C1 segment of cervical spinal cord (tissue), 14 donors: ENCODE measurements around the gene ALKBH2.
"Not testable (repeated sequence)": the region's sequence is repeated elsewhere in the genome, so short reads cannot be mapped to it uniquely, and the experiment has no call there.

Experiments used
- DNase-seq, 14 donors: peaks; one replicate each; lab custom pipeline; 2025; lab: John Stamatoyannopoulos, UW

The ALKBH2 gene

DNA sequence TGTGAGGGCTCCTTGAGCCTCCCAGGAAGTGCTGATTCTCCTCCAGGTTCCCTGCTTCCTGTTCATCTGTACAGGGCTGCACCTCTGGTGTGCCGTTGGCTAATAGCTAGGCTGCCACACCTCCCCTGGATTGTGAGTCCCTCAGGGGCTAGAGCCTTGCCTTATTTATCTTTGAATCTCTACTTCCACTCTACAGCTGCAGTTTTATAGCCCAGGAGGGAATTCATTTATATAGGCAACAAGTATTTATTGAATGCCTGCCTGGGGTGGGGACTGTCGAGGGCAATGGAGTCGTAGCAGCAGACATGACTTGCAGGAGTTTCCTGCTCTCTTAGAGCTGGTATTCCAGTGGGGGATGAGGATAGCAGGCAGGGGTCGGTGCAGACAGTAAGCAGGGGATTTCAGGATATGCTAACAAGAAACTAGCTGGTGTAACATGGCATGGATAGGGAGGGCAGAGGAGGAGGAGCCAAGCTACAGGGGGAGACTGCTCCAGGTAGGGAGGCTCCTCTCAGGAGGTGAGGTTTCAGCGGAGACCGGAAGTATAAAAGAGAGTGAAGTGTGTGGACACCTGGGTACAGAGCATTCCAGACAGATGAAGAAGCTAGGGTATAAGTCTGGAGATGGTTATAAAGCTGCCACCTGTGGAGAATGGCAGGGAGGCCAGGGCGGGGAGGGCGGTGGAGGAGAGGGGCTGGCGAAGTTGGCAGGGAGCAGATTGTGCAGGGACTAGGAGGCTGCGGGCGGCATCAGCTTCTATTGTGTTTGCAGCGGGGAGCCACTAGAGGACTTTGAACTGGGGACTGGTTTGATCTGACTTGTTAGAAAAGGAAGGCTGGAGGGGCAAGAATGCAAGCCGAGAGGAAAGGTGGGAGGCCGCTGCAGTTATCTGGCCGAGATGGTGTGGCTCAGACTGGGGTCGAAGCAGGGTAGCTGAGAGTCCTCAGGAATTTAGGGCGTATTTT, 23.7 kb downstream of the ALKBH2 start:
- no peak for DNase-seq

DNA sequence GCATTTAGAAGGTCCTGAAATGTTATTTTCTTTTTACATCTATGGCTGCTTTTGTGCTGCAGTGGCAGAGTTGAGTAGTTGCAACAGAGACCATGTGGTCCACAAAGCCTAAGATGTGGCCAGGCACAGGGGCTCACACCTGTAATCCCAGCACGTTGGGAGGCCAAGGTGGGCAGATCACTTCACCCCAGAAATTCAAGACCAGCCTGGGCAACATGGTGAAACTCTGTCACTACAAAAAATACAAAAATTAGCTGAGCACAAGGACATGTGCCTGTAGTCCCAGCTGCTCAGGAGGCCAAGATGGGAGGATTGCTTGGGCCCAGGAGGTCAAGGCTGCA, 27.4 kb downstream of the ALKBH2 start:
- no peak for DNase-seq

GRCh38 chr12:109065154-109065852, 28.0 kb downstream of the ALKBH2 start:
- DNase-seq, result no peak

- DNase-seq, result no peak
Observed at GRCh38 chr12:109064143-109064542, 29.1 kb downstream of the ALKBH2 start.

DNA sequence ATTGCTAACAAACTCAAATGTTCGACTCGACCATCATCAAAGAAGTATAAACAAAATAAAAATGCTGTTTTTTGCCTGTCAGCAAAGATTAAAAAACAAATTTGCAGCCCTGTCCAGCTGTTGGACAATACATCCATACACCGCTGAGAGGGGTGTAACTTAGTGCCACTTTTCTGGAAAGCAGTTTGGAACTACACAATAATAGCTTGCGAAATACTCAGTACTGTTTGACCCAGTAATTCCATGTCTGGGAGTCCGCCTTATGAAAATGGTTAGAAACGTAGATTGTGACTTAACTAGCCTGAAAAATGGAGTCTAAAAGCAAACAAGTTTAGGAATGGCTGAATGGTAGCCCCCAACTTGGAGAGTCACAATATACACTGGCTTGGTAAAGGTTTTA, 34.5 kb downstream of the ALKBH2 start:
- DNase-seq, result no peak

DNA sequence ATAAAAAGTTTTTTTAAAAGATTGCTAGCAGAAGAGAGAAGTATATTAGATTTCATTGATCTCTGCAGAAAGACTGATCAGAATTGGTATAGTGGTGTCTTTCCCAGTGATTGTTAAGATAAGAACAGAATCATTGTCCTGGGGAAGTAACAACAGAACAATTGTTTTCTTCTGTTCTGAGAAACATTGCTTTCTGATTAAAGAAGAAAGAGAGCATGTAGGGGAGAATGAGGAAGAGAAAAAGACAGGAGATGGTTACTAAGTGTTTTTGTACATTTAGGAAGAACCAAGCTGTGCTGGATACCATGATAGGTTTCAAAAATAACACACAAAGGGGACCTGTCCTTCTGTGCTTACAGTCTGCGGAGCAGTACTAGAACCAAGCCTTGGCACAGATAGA, 35.9 kb downstream of the ALKBH2 start:
- peak in 1 of 14 donors; percentile 37 for DNase-seq

DNA sequence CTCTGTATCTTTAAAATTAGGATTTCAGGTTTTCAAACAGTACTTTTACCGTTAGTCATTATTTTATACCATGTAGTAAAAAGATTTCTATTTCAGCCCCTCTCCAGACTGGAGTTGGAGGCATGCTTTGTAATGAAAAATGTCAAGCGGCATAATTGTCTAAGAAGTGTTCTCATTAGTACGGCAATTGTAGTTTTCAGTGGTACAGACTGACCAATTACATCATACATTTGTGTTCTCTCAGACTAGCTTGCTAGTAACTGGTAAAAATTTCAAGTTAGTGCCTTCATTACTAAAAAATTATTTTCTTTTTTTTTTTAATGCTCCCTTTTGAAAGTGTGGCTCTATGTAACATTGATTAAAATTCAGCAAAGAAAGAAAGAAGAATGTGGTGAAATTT, 36.4 kb downstream of the ALKBH2 start:
- no peak for DNase-seq

GRCh38 chr12:109054520-109054919, 38.8 kb downstream of the ALKBH2 start:
- no peak for DNase-seq

DNA sequence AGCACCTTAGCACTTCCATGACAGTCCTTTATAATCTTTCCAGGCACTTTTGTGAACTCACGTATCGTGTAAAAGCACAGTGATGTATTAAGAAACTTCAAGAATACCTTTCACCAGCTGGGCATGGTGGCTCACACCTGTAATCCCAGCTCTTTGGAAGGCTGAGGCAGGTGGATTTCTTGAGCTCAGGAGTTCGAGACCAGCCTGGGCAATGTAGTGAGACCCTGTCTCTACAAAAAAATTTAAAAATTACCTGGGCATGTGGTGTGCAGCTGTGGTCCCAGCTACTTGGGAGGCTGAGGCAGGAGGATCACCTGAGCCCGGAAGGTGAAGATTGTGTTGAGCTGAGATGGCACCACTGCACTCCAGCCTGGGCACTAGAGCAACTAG, 39.2 kb downstream of the ALKBH2 start:
- not testable (repeated sequence) for DNase-seq

GRCh38 chr12:109053382-109054123, 39.7 kb downstream of the ALKBH2 start:
- peak in 1 of 14 donors; percentile 1 for DNase-seq

GRCh38 chr12:109052414-109053323, 40.6 kb downstream of the ALKBH2 start, which contains the start of gene USP30:
USP30 (plus strand) TSS chr12:109052576; CDS start chr12:109052679, 103 bp downstream.
- peak; percentile 11 to 88 (median 78) for DNase-seq

DNA sequence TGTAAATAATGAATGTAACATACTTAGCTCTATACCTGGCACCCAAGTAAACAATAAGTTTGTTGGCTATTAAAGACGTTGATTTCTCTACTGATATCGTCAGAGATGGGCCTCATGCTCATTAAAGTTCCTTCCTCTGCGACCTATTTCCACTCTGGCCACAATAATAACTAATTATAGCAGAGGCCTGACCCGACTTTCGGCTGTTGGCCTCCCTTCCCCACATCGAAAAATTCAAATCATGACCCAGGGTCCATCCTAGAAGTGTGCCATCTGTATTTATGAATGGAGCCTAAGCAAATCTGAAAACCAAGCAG, 41.2 kb downstream of the ALKBH2 start:
- no peak for DNase-seq

DNA sequence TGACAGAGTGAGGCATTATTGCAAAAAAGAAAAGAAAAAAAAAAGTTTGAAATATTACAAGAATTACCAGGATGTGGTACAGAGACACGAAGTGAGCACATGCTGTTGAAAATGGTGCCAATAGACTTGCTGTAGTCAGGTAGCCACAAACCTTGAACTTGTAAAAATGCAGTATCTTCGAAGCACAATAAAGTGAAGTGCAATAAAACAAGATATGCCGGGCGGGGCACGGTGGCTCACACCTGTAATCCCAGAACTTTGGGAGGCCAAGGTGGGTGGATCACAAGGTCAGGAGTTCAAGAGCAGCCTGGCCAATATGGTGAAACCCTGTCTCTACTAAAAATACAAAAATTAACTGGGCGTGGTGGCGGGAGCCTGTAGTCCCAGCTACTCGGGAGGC, 43.5 kb downstream of the ALKBH2 start:
- not testable (repeated sequence) for DNase-seq

DNA sequence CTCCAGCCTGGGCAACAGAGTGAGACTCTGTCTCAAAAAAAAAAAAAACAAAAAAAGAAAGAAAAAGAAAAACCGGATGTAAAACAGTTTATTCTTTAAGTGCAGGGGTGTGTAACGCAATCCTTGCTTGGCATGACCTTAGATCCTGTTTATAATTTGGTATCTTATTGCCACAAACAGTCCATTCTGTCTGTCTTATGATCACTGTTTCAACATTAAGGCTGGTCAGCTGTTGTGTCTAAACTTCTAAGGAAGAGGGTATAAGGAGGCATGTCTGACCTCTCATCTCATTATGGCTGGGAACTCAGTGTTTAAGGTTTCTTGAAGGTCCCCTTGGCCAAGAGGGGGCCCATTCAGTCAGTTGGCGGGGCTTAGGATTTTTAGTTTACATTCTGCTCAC, 44.6 kb downstream of the ALKBH2 start:
- DNase-seq, result not testable (repeated sequence)

DNA sequence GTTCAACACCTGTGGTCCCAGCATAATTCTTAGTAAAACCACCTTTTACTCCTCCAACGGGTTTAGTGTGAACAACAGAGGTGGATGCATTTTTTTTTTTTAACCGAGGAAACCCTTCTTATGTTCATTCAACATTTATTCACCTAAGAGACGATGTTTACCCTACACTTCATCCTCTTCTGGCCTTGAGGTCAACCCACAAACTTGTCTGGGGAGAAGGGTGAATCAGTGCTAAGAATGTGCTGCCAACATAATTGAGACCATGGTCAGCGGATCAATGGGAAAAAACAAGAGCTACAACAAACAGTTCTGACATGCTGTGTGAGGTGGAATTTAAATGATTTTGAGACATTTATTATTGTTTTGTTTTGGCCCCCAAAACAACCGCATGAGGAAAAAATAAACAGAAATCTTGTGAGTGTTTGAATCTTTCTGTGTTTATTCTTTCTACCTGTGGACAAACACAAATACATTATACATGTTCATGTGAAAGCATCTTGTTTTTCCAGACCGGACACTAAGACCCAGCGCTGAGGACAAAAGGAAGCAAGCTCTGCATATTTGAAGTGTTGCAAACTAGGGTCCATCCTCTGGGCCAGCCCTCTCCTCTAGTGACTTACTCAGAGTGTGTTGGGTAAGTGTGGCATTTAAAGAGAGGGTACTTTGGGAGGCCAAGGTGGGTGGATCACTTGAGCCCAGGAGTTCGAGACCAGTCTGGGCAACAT, 46.0 kb downstream of the ALKBH2 start:
- no peak for DNase-seq

DNA sequence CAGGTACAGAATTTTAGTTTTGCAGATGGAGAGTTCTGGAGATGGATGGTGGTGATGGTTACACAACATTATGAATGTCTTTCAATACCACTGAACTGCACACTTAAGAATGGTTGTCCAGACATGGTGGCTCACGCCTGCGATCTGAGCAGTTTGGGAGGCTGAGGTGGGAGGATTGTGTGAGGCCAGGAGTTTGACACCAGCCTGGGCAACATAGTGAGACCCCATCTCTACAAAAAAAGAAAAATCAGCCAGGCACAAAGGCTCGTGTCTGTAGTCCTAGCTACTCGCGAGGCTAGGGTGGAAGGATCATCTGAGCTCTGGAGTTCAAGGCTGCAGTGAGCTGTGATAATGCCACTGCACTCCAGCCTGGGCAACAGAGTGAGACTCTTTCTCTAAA, 49.0 kb downstream of the ALKBH2 start:
- DNase-seq, result no peak
